Breast epithelium (tissue), 4 donors: ENCODE data around the gene TMCO4. TPM values are rescaled to one million over a fixed set of nuclear protein-coding genes. Genes with fewer than 3 reads are reported as not detected.
"Not testable (repeated sequence)": the region's sequence is repeated elsewhere in the genome, so short reads cannot be mapped to it uniquely, and the experiment has no call there.

Source experiments
- DNase-seq, 2 donors: peaks; one replicate each; pipeline ENCODE4 v3.0.0-alpha.2; 2019; ENCODE audit warnings: low spot score in 2 of 2
- H3K27ac ChIP-seq, 2 donors: fragments of 200-600 bp; sonication (generic) in 1 of 2; one replicate each; pipeline ENCODE4 v1.5.1; 2016 to 2019; ENCODE audit warnings: mild to moderate bottlenecking in 1 of 2
- H3K27me3 ChIP-seq, 2 donors: fragments of 200-600 bp; sonication (generic) in 1 of 2; one replicate each; pipeline versions ENCODE4 v1.5.1 to v1.6.0; 2017 to 2019; ENCODE audit warnings: control low read depth in 1 of 2, mild to moderate bottlenecking in 1 of 2
- H3K36me3 ChIP-seq: fragments of 200-600 bp; one replicate; pipeline ENCODE4 v1.5.1; 2019
- H3K4me1 ChIP-seq, 2 donors: fragments of 200-600 bp; sonication (generic); one replicate each; pipeline ENCODE4 v1.5.1; 2016 to 2019; ENCODE audit warnings: control low read depth in 1 of 2
- H3K4me3 ChIP-seq, 3 donors: fragments of 200-600 bp; sonication (generic); 1 replicate in 2 of 3; 2 replicates in 1 of 3; pipeline ENCODE4 v1.5.1; 2016 to 2019; ENCODE audit warnings: mild to moderate bottlenecking in 3 of 3, moderate library complexity in 2 of 3
- H3K9me3 ChIP-seq, 2 donors: fragments of 200-600 bp; sonication (generic) in 1 of 2; one replicate each; pipeline ENCODE4 v1.5.1; 2016 to 2019; ENCODE audit warnings: control low read depth in 1 of 2
- POLR2A ChIP-seq: fragments of 450-650 bp; IDR thresholded peaks from one replicate; pipeline ENCODE4 v1.6.1; 2016; ENCODE audit warnings: antibody characterized with exemption, mild to moderate bottlenecking, moderate library complexity
- POLR2AphosphoS5 ChIP-seq, 3 donors: sonication (generic); formaldehyde crosslinking; IDR thresholded peaks; one replicate each; pipeline ENCODE4 v1.6.1; 2017; ENCODE audit warnings: antibody characterized with exemption in 3 of 3
- intact Hi-C: fragments of 100-400 bp; cut with DNase I; formaldehyde crosslinking; loops from one replicate; pipeline ENCODE4 v1.15.1; 2023; ENCODE audit warnings: low total_unique reads
- total RNA-seq, 3 donors: library from RNA; depleted of rRNA; stranded (reverse); fragments of >200 nt; gene quantifications; one replicate each; pipeline ENCODE4 v1.1.0, GENCODE V29; 2016
- TF ChIP-seq, protein P1 (sequence below), 3 donors: fragments of 450-650 bp; IDR thresholded peaks; one replicate each; pipeline ENCODE4 v1.5.1; 2016 to 2017; ENCODE audit warnings: antibody characterized with exemption in 3 of 3, mild to moderate bottlenecking in 3 of 3, moderate library complexity in 3 of 3

The TMCO4 gene
- total RNA-seq, 3 donors from 2014 or later = 26.7 to 44.2 (median 34.1) TPM

DNA sequence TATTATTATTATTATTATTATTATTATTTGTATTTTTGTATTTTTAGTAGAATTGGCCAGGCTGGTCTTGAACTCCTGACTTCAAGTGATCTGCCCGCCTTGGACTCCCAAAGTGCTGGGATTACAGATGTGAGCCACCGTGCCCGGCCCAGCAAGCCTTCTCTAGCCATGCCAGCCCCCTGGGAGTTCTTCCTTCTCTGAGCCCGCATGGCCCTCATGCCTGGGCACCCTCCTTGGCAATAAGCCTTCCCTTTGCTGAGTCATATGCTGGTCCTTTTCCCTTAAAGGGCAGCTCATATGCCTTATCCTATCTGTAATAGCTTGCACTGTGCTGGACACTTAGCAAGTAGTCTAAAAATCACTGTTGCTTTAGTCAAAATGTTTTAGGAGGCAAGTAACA is 164.1 kb downstream of the TMCO4 start:
- no peak for TF ChIP-seq POLR2A
- TF ChIP-seq, protein P1, sequence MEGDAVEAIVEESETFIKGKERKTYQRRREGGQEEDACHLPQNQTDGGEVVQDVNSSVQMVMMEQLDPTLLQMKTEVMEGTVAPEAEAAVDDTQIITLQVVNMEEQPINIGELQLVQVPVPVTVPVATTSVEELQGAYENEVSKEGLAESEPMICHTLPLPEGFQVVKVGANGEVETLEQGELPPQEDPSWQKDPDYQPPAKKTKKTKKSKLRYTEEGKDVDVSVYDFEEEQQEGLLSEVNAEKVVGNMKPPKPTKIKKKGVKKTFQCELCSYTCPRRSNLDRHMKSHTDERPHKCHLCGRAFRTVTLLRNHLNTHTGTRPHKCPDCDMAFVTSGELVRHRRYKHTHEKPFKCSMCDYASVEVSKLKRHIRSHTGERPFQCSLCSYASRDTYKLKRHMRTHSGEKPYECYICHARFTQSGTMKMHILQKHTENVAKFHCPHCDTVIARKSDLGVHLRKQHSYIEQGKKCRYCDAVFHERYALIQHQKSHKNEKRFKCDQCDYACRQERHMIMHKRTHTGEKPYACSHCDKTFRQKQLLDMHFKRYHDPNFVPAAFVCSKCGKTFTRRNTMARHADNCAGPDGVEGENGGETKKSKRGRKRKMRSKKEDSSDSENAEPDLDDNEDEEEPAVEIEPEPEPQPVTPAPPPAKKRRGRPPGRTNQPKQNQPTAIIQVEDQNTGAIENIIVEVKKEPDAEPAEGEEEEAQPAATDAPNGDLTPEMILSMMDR (IDR thresholded peaks at IDR 0.05) = no peak
- TF ChIP-seq POLR2AphosphoS5 (IDR thresholded peaks at IDR 0.05) = no peak
- DNase-seq = no peak
- intact Hi-C loops = no loop called here
- no peaks in the 10 kb centered on the region for H3K4me1 ChIP-seq
- H3K9me3 ChIP-seq = no peaks in the 10 kb centered on the region
- H3K4me3 ChIP-seq = no peak overlapping the region
- no peaks in the 10 kb centered on the region for H3K36me3 ChIP-seq
- no peak overlapping the region for H3K27ac ChIP-seq
- no peaks in the 10 kb centered on the region for H3K27me3 ChIP-seq

DNA sequence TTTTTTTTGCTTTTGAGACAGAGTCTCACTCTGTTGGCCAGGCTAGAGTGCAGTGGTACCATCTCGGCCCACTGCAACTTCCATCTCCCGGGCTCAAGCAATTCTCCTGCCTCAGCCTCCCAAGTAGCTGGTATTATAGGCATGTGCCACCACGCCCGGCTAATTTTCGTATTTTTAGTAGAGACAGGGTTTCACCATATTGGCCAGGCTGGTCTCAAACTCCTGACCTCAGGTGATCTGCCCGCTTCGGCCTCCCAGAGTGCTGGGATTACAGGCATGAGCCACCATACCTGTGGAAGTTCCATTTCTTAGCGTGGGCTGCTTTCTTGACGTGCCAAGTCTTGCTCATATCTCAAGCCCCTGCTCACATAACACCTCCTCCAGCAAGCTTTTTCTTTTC is 164.7 kb downstream of the TMCO4 start:
- intact Hi-C loops, H3K27ac ChIP-seq, H3K27me3 ChIP-seq: not testable (repeated sequence)

DNA sequence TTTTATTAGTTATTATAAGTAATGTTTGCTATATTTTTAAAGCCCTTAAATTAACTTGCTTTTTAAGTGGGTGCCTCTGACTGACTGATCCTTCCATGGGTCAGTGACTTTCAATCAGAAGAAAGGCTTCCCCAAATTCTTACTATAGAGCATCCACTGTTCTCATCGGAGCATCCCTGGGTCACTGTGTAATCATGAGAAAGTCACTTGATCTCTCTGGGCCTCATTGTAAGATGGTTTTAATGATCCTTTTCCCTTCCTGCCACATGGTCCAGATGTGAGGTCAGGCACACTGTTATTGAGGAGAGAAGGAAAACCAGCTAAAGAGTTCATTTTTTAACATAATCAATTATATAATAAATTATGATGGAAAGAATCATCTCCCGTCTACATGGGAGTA is 166.6 kb downstream of the TMCO4 start:
- intact Hi-C loops = no loop called here
- TF ChIP-seq POLR2A (no peak), POLR2AphosphoS5 (IDR thresholded peaks at IDR 0.05) (no peak)
- TF ChIP-seq, protein P1 (IDR thresholded peaks at IDR 0.05) = no peak
- H3K9me3 ChIP-seq = no peaks in the 10 kb centered on the region

More for the DNA sequence above, 164.7 kb downstream of the TMCO4 start:
- H3K36me3 ChIP-seq, H3K4me1 ChIP-seq, DNase-seq, H3K4me3 ChIP-seq, H3K9me3 ChIP-seq: not testable (repeated sequence)

More for the DNA sequence above, 166.6 kb downstream of the TMCO4 start:
- Histone ChIP-seq H3K4me1 (no peaks in the 10 kb centered on the region), H3K27ac (no peak overlapping the region), H3K27me3 (no peaks in the 10 kb centered on the region), H3K4me3 (no peak overlapping the region), H3K36me3 (no peaks in the 10 kb centered on the region)
- no peak for DNase-seq

Other genes starting within 250 kb of the TMCO4 start
- gene NBL1, start 155.6 kb downstream of the TMCO4 start, total RNA-seq = 100 to 1,000 TPM in 1 of 3 donors, 10 to 100 TPM in 2; 33.4 to 111 (median 98.6) TPM
- not detected for gene HTR6, start 135.0 kb downstream of the TMCO4 start, total RNA-seq
- gene RNF186, start 15.4 kb upstream of the TMCO4 start, total RNA-seq = 1 to 10 TPM in 1 of 3 donors, under 1 TPM in 1, not detected in 1; 0.44 to 4.3 TPM
- gene OTUD3, start 82.5 kb upstream of the TMCO4 start, total RNA-seq = 10 to 100 TPM in 1 of 3 donors, 1 to 10 TPM in 2; 5.8 to 11.1 (median 8.5) TPM
- not detected for gene PLA2G2E, start 123.7 kb upstream of the TMCO4 start, total RNA-seq
- gene PLA2G2A, start 179.7 kb upstream of the TMCO4 start, total RNA-seq = 100 to 1,000 TPM in 1 of 3 donors, 10 to 100 TPM in 2; 71.4 to 342 (median 91.9) TPM